GM18873 (cell line): ENCODE measurements around the gene IL16.
"Not testable (repeated sequence)": the region's sequence is repeated elsewhere in the genome, so short reads cannot be mapped to it uniquely, and the experiment has no call there.

Experiments
- ATAC-seq: cut with Tn5 transposase; IDR thresholded peaks from one replicate; pipeline ENCODE4 v1.9.1; 2021; ENCODE audit warnings: mild to moderate bottlenecking, moderate library complexity, moderate number of reproducible peaks; ENCODE audit not compliant: unreplicated experiment, low FRiP score

The IL16 gene

GRCh38 chr15:81196576-81197254 is at the start of gene IL16:
IL16 (plus strand) TSS chr15:81196879; CDS start chr15:81225400, 28,521 bp downstream.
- ATAC-seq = no peak

GRCh38 chr15:81151389-81151788 is 45.3 kb upstream of the IL16 start:
- ATAC-seq = no peak

- no peak for ATAC-seq
Observed at GRCh38 chr15:81152339-81152738, 44.3 kb upstream of the IL16 start.

GRCh38 chr15:81152799-81153198 is 43.9 kb upstream of the IL16 start:
- no peak for ATAC-seq

GRCh38 chr15:81155375-81156218 is 41.1 kb upstream of the IL16 start:
- no peak for ATAC-seq

- ATAC-seq = no peak
Observed at GRCh38 chr15:81156324-81156723, 40.4 kb upstream of the IL16 start.

GRCh38 chr15:81157195-81157938 is 39.3 kb upstream of the IL16 start:
- no peak for ATAC-seq

- no peak for ATAC-seq
Observed at GRCh38 chr15:81157939-81158223, 38.8 kb upstream of the IL16 start.

GRCh38 chr15:81158561-81158960 is 38.1 kb upstream of the IL16 start:
- not testable (repeated sequence) for ATAC-seq

- ATAC-seq = no peak
Observed at GRCh38 chr15:81160312-81161159, 36.1 kb upstream of the IL16 start.

- no peak for ATAC-seq
Observed at GRCh38 chr15:81161160-81161673, 35.5 kb upstream of the IL16 start.

- ATAC-seq = no peak
Observed at GRCh38 chr15:81161851-81162250, 34.8 kb upstream of the IL16 start.

- ATAC-seq = no peak
Observed at GRCh38 chr15:81163961-81164800, 32.5 kb upstream of the IL16 start.

GRCh38 chr15:81165535-81165934 is 31.1 kb upstream of the IL16 start:
- no peak for ATAC-seq

GRCh38 chr15:81166636-81167305 is 29.9 kb upstream of the IL16 start:
- no peak for ATAC-seq

GRCh38 chr15:81168131-81168526 is 28.6 kb upstream of the IL16 start:
- no peak for ATAC-seq

- no peak for ATAC-seq
Observed at GRCh38 chr15:81168644-81169043, 28.0 kb upstream of the IL16 start.

GRCh38 chr15:81170511-81170910 is 26.2 kb upstream of the IL16 start:
- ATAC-seq = no peak

GRCh38 chr15:81171286-81171685 is 25.4 kb upstream of the IL16 start:
- no peak for ATAC-seq
